ENCODE measurements around the gene RAPH1.
A peak's percentile ranks its signal among the peaks of the same experiment; 100 is the strongest.

The RAPH1 gene

DNA sequence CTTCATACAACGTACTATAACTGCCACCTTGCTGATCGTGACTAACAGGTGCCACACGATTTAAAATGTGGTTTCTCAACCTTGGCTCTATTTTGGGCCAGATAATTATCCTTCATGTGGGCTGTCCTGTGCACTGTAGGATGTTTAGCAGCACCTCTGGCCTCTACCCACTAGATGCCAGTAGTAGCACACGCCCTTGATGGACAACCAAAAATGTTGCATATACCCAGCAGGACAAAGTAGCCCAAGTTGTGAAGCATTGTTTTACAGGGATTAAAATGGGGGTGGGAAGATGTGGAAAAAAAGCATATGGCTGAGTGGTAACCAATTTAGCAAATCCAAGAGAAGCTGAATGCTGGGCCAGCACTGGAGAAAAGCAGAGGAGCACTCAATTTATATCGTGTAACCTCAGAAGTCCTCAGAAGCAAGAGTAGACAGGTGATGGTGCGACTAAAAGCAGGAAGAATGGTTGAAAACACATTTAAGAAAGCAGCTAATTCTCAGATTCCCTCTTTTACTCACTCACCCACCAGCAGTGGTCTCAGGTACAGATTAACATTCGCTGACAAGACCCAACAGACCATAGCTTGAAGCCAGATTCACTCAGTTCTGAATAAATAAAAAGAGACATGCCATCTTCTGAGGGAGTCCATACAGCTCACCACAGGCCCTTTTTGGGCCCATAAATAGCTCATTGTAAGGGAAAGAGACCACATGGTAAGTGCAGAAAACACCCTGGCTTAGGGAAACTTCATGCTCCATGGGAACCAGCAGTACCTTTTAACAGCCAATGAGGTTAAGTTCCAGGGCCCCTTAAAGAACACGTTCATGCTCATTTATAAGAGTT, 50.6 kb downstream of the RAPH1 start:
- DNase-seq (ENCODE audit: low spot score): peak; percentile 35

DNA sequence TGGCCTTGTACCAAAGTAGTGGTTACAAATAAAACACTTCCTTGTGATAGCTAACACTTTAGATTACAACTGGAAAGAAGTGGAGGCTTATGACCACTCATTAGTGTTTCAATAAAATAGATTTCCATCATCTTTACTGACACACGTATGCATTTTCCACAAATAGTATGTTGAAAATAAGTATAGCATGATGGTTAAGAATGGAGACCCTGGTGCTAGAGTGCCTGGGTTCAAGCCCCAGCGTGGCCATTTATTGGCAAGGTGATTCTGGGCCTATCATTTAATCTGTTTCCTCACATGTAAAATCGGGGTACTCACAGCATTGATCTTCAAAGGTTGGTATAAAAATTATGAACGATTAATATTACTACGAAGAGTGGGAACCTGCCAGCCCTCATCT, 54.5 kb downstream of the RAPH1 start:
- no peak for DNase-seq (ENCODE audit: low spot score)

DNA sequence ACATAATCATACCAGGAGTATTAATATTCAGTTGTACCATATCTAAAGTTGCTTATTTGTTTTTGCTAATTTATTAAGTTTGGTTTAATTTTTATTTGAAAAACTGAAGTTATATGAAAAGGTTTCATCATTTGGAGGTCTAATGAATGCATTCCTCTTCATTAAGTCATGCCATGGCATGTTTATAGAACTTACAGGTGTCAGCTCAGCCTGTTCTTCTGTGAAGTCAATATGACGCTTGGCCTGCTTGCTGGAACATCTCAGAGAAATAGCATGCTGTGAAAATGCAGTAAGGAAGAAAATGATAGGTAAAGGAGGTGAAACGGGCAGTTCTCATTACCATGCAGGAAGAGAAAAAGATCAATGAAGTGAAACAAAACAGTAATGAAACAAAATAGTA, 58.2 kb downstream of the RAPH1 start:
- DNase-seq (ENCODE audit: low spot score): peak; percentile 10

GRCh38 chr2:203471323-203471722, 63.8 kb downstream of the RAPH1 start:
- no peak for DNase-seq (ENCODE audit: low spot score)

DNA sequence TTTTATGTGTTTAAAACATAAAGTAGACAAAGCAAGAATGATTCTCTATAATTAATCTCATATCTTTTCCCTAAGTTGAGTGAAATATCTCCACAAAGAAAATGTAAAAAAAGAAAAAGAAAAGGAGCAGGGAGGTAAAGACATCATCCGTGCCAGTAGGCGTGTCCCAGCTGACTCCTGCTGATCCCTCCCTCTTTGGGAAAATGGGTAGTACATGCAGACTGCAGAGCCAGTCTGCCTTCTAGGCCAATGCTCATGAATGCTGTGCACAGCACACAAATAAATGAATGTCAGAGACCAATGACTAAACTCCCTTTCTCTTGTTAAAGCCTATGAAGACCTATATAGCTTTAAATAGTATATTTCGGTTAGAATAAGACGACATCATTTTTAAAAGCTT, 64.7 kb downstream of the RAPH1 start:
- peak; percentile 61 for DNase-seq (ENCODE audit: low spot score)

GRCh38 chr2:203469546-203469945, 65.6 kb downstream of the RAPH1 start:
- peak; percentile 24 for DNase-seq (ENCODE audit: low spot score)

- DNase-seq (ENCODE audit: low spot score): no peak
These were observed 71.8 kb downstream of the RAPH1 start for GRCh38 chr2:203463266-203463678.

- no peak for DNase-seq (ENCODE audit: low spot score)
These were observed 72.8 kb downstream of the RAPH1 start for GRCh38 chr2:203462308-203462707.

GRCh38 chr2:203461746-203462145, 73.4 kb downstream of the RAPH1 start:
- no peak for DNase-seq (ENCODE audit: low spot score)

DNA sequence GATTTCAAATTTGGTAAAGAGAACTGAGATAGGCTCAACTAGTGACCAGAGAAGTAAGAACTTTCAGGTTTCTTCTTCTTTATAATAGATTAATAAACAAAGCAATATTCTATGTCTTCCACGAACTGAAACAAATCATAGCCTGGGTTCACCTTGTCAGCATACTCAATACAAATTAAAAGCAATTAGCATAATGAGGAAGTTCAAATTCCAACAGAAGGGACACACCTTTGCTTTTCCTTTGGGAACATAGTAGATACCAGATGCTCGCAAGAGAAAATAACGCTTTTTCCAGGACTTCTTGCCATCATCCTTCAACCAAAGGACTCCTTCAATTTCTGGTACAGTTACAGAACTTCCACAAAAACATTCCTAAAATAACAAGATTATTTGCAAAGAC, 79.9 kb downstream of the RAPH1 start:
- no peak for DNase-seq (ENCODE audit: low spot score)

- DNase-seq (ENCODE audit: low spot score): peak; percentile 60
These were observed 81.1 kb downstream of the RAPH1 start for GRCh38 chr2:203453858-203454451.

DNA sequence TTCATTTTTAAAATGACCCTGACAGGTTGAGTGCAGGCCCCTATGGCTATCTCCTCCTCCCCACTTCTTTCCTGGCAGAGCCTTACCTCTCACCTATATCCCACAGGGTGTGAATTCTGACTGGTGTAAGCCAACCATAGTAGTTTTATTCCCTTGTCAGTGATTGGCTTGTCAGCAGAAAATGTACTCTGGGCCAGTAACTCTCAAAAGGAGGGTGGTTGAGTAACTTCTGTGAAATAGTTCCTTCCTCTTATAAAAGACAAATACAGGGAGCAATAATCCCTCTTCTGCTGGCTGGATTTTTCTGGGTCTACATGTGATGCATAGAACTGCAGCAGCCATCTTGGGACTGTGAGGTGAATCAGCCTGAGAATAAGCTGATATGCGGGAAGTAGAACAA, 83.4 kb downstream of the RAPH1 start:
- DNase-seq (ENCODE audit: low spot score): no peak

DNA sequence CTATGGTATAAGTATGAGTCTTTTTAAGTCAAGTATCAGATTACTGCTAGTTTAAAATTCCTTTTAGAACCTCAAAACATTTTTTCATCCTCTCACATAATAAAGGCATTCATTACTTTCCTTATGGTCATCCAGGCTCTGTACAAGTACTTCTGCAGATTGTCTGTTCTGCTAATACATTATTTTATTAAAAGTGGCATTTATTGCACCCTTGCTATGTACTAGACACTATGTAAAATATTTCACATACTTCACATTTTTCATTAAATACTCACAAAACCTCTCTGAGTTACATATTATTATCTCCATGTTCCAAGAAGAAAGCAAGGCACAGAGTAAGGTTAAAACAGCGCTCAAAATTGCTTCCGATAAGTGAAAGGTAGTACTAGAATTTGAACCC, 84.1 kb downstream of the RAPH1 start:
- peak; percentile 16 for DNase-seq (ENCODE audit: low spot score)

DNA sequence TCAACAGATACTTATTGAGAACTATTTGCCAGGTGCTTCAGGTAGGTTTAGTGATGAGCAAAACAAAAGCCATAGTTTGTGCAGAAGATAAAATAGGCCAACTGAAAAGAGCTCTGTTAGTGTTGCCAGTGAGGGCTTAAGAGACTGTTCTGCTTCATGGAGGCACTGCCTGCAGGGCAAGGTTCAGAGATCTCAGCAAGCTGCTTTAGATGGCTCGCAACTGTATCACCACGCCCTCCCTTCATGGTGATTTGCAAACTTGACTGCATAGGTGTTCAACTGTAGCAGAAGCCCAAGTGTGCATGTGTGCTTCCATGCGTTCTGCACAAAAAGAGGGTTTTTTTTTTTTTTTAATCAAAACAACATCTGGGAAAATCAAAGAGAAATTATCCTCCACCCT, 84.5 kb downstream of the RAPH1 start:
- no peak for DNase-seq (ENCODE audit: low spot score)

GRCh38 chr2:203446780-203447179, 88.3 kb downstream of the RAPH1 start:
- DNase-seq (ENCODE audit: low spot score): no peak

DNA sequence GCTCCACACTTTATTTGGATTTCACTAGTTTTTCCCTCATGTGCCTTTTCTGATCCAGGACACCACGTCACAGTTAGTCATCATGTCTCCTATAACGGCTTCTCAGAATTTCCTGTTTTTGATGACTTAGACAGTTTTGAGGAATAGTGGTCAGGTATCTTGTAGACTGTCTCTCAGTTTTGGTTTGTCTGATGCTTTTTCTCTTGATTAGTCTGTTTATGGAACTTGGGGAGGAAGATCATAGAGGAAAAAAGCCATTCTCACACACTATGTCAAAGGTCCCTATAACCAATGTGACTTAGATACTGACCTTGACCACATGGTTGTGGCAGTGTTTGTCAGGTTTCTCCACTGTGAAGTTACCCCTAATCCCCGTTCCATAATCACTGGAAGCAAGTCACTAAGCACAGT, 89.0 kb downstream of the RAPH1 start:
- no peak for DNase-seq (ENCODE audit: low spot score)

DNA sequence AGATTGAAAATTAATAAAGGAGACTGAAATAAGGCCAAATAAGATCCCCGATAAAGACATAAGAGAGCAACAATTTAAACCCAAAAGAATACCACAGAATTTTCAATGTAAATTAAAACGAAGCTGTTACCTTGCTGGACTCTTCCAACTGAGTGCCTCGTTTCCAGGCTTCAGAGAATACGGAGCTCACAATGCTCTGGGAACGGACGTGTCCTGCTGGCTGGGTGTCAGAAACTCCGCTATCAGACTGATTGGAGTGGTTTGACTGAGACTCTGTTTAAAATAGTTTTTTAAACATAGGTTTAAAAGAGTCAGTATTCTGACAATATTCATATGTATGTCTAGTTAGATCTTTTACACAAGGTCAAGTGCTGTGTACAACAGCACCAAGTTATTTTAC, 90.4 kb downstream of the RAPH1 start:
- no peak for DNase-seq (ENCODE audit: low spot score)

- no peak for DNase-seq (ENCODE audit: low spot score)
These were observed 92.6 kb downstream of the RAPH1 start for GRCh38 chr2:203442463-203442862.

DNA sequence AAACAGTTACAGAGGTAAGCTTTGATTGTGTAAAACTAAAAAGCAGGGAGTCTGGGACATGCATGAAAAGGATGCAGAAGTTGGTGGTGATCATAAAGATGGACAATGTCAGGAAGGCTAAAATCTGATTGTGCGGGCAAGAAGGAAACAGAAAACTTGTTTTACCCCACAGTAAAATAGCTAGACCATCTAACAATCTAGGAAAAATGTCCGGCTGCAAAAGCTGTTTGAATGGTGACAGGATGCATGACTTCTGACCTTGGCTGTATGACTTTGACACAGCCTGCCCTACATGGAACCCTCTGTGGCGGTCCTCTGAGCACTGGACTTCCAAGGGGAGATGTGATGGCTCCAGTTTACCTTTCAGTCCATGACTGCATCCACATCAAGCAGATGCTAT, 93.6 kb downstream of the RAPH1 start:
- no peak for DNase-seq (ENCODE audit: low spot score)

DNA sequence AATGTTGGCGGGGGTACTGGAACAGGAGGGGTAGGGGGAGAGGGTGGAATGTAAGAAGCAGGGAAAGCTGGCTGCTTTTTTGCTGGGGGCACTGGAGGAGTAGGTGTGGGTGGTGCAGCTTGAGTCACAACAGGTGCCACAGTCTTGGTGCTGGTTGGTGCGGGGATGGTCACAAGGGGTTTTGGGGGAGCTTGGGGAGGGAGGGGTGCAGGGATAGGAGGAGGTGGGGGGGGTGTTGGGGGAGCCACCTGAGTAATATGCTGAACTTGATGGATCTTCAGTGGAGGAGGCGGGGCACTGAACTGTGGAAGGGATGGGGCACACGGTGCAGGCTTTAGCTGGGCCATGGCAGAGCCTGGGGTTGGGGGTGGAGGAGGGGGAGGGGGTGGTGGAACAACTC, 94.4 kb downstream of the RAPH1 start:
- DNase-seq (ENCODE audit: low spot score): no peak

- DNase-seq (ENCODE audit: low spot score): no peak
These were observed 96.6 kb downstream of the RAPH1 start for GRCh38 chr2:203438528-203438927.

DNA sequence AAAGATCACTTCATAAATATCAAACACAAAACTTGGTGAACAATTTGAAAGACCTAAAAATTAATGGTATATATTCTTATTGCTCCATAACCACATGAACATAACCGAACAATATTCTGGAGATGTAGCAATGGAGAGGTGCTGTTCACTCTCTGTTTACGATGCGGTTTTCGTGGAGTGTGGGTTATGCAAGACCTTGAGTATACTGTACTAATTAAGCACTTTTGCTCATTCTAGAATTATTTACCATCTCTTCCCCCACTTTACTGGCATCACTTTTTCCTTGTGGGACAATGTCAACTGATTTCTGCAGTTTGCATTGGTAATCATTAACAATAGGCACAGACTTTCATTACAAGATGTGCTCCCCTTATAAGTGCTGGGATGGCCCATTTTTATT, 97.6 kb downstream of the RAPH1 start:
- DNase-seq (ENCODE audit: low spot score): no peak

GRCh38 chr2:203436496-203436895, 98.6 kb downstream of the RAPH1 start:
- DNase-seq (ENCODE audit: low spot score): no peak

DNA sequence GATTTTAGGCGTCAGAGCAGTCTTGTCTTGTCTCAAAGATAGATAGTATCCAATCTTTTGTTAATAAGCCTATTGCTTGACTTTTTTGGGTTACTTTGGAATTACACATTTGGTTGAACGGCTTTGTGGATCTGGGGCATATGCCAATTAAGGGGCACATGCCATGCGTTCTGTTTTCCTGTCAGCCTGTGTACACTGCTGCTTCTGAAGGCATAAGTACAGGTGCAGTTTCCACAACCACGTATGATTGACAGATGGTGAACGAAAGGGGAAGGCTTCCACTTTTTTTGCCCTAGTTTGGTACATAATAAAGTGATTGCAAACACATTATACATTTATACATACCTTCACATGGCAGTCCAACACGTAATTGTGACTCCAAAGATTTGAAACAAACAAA, 102.3 kb downstream of the RAPH1 start:
- no peak for DNase-seq (ENCODE audit: low spot score)

All from kidney tubule cell (primary cell).